Ammon's horn (tissue), 1 donor: ENCODE results near the gene FRAT2.
"Not testable (repeated sequence)": the region's sequence is repeated elsewhere in the genome, so short reads cannot be mapped to it uniquely, and the experiment has no call there.

Experiments used
- DNase-seq: peaks from one replicate; pipeline ENCODE4 v3.0.0-alpha.2; 2016; ENCODE audit warnings: low spot score

Gene FRAT2

GRCh38 chr10:97356318-97356914 is 21.9 kb upstream of the FRAT2 start:
- DNase-seq, result no peak

- peak; percentile 77 for DNase-seq
Observed at GRCh38 chr10:97355571-97355975, 21.0 kb upstream of the FRAT2 start.

- DNase-seq, result no peak
Observed at GRCh38 chr10:97353945-97354344, 19.4 kb upstream of the FRAT2 start.

GRCh38 chr10:97349752-97350513 is 15.4 kb upstream of the FRAT2 start:
- no peak for DNase-seq

- DNase-seq, result no peak
Observed at GRCh38 chr10:97347317-97347716, 12.8 kb upstream of the FRAT2 start.

GRCh38 chr10:97343664-97344063 is 9.1 kb upstream of the FRAT2 start:
- DNase-seq, result not testable (repeated sequence)

- no peak for DNase-seq
Observed at GRCh38 chr10:97341416-97341815, 6.9 kb upstream of the FRAT2 start.

GRCh38 chr10:97338041-97338440 is 3.5 kb upstream of the FRAT2 start:
- DNase-seq, result no peak

- no peak for DNase-seq
Observed at GRCh38 chr10:97336942-97337831, 2.7 kb upstream of the FRAT2 start.

- no peak for DNase-seq
Observed at GRCh38 chr10:97336446-97336845, 1.9 kb upstream of the FRAT2 start.

GRCh38 chr10:97336006-97336405 is 1.5 kb upstream of the FRAT2 start:
- no peak for DNase-seq

- no peak for DNase-seq
Observed at GRCh38 chr10:97335188-97335619, 675 bp upstream of the FRAT2 start.

GRCh38 chr10:97333601-97334369 is 744 bp downstream of the FRAT2 start:
- DNase-seq, result peak; percentile 33

- DNase-seq, result no peak
Observed at GRCh38 chr10:97333351-97333600, 1.3 kb downstream of the FRAT2 start.

- DNase-seq, result peak; percentile 83
Observed at GRCh38 chr10:97332591-97333350, 1.8 kb downstream of the FRAT2 start.

GRCh38 chr10:97331153-97331703 is 3.3 kb downstream of the FRAT2 start:
- no peak for DNase-seq

- DNase-seq, result no peak
Observed at GRCh38 chr10:97329766-97330165, 4.8 kb downstream of the FRAT2 start.

GRCh38 chr10:97328646-97329453 is 5.7 kb downstream of the FRAT2 start:
- no peak for DNase-seq

- no peak for DNase-seq
Observed at GRCh38 chr10:97327348-97328294, 6.9 kb downstream of the FRAT2 start.
